Loucy (cell line): ENCODE data around the gene TTLL5.

ENCODE experiments used
- CTCF ChIP-seq: fragments of 200-600 bp; sonication (generic); conservative IDR thresholded peaks from 2 replicates; pipeline ENCODE4 v1.5.1; 2014; ENCODE audit warnings: mild to moderate bottlenecking, antibody characterized with exemption, low read length
- EZH2phosphoT487 ChIP-seq: fragments of 200-600 bp; IDR thresholded peaks from 2 replicates; pipeline ENCODE4 v1.6.1; 2018; ENCODE audit warnings: antibody characterized with exemption, mild to moderate bottlenecking, moderate library complexity, borderline replicate concordance

GRCh38 chr14:75980856-75981255 lies 319.8 kb downstream of the TTLL5 start:
- no peak for TF ChIP-seq CTCF
- TF ChIP-seq EZH2phosphoT487 = no peak
